ENCODE data around the gene ODF2.

GRCh38 chr9:128540634-128541360 is 85.0 kb downstream of the ODF2 start:
- TF ChIP-seq EZH2 (IDR thresholded peaks at IDR 0.05) (no peak), POLR2AphosphoS5 (IDR thresholded peaks at IDR 0.05; ENCODE audit: borderline replicate concordance, low read depth, low read length) (no peak)
